Large intestine (tissue), 3 donors: Measurements from ENCODE around the gene CDKAL1. TPM values are rescaled to one million over a fixed set of nuclear protein-coding genes. Genes with fewer than 3 reads are reported as not detected.
A peak's percentile ranks its signal among the peaks of the same experiment; 100 is the strongest.

Source experiments
- DNase-seq, 2 donors: peaks; one replicate each; pipeline versions ENCODE4 v3.0.0 to v3.0.0-alpha.2; 2013
- H3K27ac ChIP-seq: one replicate; pipeline ENCODE4 v1.5.1; 2013; ENCODE audit warnings: low read length
- H3K27me3 ChIP-seq: 2 replicates; pipeline ENCODE4 v1.6.1; 2013; ENCODE audit warnings: low read length; ENCODE audit not compliant: control insufficient read depth, insufficient read depth
- H3K36me3 ChIP-seq: 2 replicates; pipeline ENCODE4 v1.6.1; 2013; ENCODE audit warnings: low read length; ENCODE audit not compliant: control insufficient read depth, insufficient read depth
- H3K4me1 ChIP-seq: one replicate; pipeline ENCODE4 v1.6.1; 2013; ENCODE audit warnings: low read length; ENCODE audit not compliant: control insufficient read depth, insufficient read depth
- H3K4me3 ChIP-seq: one replicate; pipeline ENCODE4 v1.5.1; 2013; ENCODE audit warnings: low read length
- H3K9me3 ChIP-seq: one replicate; pipeline ENCODE4 v1.6.1; 2013; ENCODE audit warnings: mild to moderate bottlenecking, low read depth, low read length, moderate library complexity; ENCODE audit not compliant: control insufficient read depth
- WGBS: methylation state at CpG from one replicate; pipeline ENCODE4 v1.1.5; 2013; ENCODE audit warnings: low lambda C conversion rate; ENCODE audit not compliant: insufficient coverage; 5-methylcytosine and 5-hydroxymethylcytosine counted together
- polyA plus RNA-seq: library from polyadenylated mRNA; unstranded; fragments of 120-200 nt; gene quantifications from one replicate; pipeline ENCODE4 v1.2.1, GENCODE V29; 2013

Gene CDKAL1
- polyA plus RNA-seq, 1 donor: 10.3 TPM

DNA sequence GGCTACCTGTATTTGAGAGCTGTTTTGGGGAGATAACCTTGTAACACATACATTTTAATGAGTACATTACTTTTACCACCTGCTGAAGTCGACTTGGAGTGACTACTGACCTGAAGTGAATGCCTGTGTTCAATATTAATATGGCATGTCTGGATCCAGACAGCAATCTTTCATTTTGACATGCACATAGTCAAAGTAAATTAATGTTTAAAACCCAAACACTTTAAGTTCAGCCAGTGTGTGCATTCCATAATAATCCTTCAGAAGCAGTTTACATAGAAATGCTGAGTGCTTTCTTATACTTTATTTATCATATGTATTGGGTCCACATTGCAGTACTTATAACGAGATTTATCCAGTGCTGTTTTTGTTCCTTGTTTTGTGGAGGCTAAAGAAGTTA is 38.0 kb downstream of the CDKAL1 start:
- Histone ChIP-seq H3K36me3 (peaks cover 3% of the 10 kb centered on the region), H3K4me3 (no peak overlapping the region), H3K4me1 (no peaks in the 10 kb centered on the region), H3K9me3 (no peaks in the 10 kb centered on the region), H3K27me3 (no peaks in the 10 kb centered on the region), H3K27ac (no peak overlapping the region)
- DNase-seq: no peak
- WGBS: 100% methylated on average over 1 of the region's 2 CpGs

DNA sequence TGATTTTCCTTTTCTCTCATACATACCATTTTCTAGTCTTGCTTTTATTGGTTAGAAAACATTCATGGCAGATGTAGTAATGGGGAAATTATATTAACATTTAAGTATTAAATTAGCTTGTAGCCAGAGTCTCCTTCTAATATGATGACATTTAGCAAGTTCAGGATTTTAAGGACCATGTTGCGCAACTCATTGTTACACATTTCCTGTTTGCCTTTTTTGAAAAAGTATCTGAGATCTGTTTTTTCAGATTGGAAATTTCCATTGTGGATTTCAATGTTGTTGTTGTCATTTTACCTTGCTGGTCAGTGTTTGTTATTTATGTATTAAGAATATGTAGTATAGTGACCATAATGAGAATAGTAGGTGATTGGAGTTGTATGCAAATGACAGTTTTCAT is 38.7 kb downstream of the CDKAL1 start:
- no peaks in the 10 kb centered on the region for H3K9me3 ChIP-seq
- WGBS: 100% methylated on average over 1 of the region's 1 CpG
- H3K27me3 ChIP-seq: no peaks in the 10 kb centered on the region
- H3K4me3 ChIP-seq: no peak overlapping the region
- H3K4me1 ChIP-seq: no peaks in the 10 kb centered on the region
- H3K27ac ChIP-seq: no peak overlapping the region
- H3K36me3 ChIP-seq: peaks cover 3% of the 10 kb centered on the region
- no peak for DNase-seq

DNA sequence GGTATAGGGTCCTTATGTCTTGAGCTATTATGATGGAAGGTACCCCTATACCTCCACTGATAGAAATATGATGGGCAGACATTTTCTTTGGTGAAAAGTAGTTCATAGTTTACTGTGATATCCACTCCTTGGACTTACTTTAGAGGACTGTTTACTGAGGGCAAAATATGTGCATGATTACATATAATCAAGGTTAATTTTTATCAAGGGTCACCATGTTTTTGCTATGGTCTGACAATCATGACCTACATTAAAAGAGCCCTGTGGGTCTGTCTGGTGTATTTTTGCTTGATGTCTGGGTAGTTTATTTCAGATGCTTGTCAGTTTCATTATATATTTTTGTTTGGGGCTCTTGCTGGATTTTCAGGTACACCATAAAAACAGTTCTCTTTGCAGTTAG is 40.1 kb downstream of the CDKAL1 start:
- no peak overlapping the region for H3K27ac ChIP-seq
- H3K4me1 ChIP-seq: no peaks in the 10 kb centered on the region
- no peaks in the 10 kb centered on the region for H3K27me3 ChIP-seq
- no peaks in the 10 kb centered on the region for H3K9me3 ChIP-seq
- no peak overlapping the region for H3K4me3 ChIP-seq
- DNase-seq: no peak
- peaks cover 5% of the 10 kb centered on the region for H3K36me3 ChIP-seq

DNA sequence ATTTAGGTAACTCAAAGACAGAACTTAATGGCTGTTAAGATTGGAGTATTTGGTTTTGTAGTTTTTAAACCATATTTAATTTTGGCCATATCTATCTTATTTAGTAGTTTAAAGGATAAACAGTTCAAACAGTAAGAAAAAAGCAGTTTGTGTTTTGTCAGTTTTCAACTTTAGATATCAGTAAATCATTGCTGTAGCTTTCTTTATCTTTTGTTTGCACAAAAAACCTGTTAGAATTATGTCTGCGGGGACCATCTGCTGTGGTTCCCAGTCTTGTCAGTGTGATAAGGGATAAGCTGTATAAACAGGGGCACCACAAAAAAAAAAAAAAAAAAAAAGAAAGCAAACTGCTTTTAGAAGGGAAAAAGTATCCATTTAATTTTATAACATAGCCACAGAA is 40.9 kb downstream of the CDKAL1 start:
- no peaks in the 10 kb centered on the region for H3K27me3 ChIP-seq
- DNase-seq: no peak
- no peaks in the 10 kb centered on the region for H3K9me3 ChIP-seq
- no peaks in the 10 kb centered on the region for H3K4me1 ChIP-seq
- no CpG with 5 or more reads among the region's 1 CpG for WGBS
- no peak overlapping the region for H3K27ac ChIP-seq
- H3K36me3 ChIP-seq: peaks cover 5% of the 10 kb centered on the region
- no peak overlapping the region for H3K4me3 ChIP-seq

DNA sequence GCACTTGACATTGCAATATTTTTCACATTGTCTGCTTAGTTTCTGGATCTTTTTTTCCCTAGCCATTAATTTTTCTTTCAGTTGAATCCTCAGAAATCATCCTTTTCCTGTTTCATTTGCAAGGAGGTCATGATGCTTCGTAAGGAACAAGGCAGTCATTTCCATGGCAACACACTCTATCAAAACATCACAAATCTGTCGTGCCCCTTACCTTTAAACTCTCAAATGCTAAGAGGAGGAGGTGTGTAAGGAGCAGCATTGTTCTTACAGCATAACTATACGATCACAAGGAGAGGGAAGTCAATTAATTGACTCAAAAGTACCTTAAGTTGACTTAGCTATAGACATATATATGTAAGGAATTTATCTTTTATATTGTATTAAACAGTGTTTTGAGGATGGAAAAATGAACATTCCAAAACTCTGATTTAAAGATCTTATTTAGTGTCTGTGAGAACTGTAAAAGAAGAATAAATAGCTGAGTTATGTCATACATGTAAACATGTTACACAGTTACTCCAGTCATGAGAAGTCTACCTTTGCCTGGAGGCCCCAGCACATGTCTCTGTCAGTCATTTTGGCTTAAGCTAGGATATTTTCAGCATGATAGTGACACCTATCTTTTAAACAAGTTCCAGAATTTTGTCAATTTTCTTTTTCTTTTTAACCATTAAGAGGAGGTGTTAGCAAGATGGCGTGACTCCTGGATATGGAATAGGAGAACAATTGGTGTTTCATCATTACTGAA is 41.6 kb downstream of the CDKAL1 start:
- 100% methylated on average over 1 of the region's 4 CpGs for WGBS
- no peaks in the 10 kb centered on the region for H3K9me3 ChIP-seq

DNA sequence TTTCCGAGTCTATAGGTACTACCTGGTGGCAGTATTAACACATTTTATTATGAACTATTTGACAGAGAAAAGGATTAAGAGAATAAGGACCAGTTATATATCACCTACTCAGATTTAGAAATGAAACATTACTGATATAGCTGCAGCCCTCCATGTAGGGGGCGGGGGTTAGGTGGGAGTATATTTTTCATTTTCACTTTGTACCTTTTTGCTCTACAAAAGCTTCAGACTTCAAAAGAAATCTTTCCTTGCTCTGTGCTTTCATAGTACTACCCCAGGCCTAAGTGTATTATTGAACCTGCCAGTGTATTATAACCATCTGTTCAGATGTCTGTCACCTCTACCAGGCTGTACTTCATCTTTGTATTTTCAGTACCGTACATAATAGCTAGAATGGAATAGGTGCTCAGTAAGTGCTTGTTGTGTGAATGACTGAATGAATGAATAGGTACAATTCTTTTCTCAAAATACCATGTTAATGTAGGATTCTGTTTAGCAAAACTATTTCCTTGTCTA is 43.0 kb downstream of the CDKAL1 start:
- 80% methylated on average over 1 of the region's 3 CpGs for whole genome bisulfite sequencing
- peaks cover 7% of the 10 kb centered on the region for H3K36me3 ChIP-seq
- no peak for DNase-seq
- no peak overlapping the region for H3K27ac ChIP-seq
- H3K4me3 ChIP-seq: no peak overlapping the region
- H3K9me3 ChIP-seq: no peaks in the 10 kb centered on the region
- no peaks in the 10 kb centered on the region for H3K4me1 ChIP-seq
- H3K27me3 ChIP-seq: no peaks in the 10 kb centered on the region

More for the DNA sequence above, 41.6 kb downstream of the CDKAL1 start:
- Histone ChIP-seq H3K27me3 (no peaks in the 10 kb centered on the region), H3K4me3 (no peak overlapping the region), H3K4me1 (no peaks in the 10 kb centered on the region), H3K27ac (no peak overlapping the region), H3K36me3 (peaks cover 7% of the 10 kb centered on the region)
- peak in 1 of 2 donors; percentile 7 for DNase-seq

DNA sequence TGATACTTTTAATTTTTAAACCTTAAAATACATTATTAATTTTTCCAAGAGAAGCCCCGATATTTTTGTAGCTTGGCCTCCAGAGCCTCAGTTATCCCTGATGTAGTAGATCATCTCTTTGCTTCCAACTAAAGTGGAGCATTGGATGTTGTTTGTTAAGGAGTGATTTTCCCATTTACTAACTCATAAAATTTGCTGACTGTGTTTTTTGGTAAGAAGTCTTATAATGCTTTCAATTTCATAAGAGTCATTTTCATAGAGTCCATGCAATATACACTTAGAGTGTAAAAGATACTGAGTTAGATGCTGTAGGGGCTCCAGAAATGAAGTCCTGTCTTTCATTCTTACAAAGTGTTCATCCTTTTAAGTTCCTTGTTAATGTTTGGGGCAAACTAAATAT is 46.8 kb downstream of the CDKAL1 start:
- no peak overlapping the region for H3K27ac ChIP-seq
- no peaks in the 10 kb centered on the region for H3K4me1 ChIP-seq
- no peaks in the 10 kb centered on the region for H3K9me3 ChIP-seq
- no peak overlapping the region for H3K4me3 ChIP-seq
- no peaks in the 10 kb centered on the region for H3K27me3 ChIP-seq
- no CpG with 5 or more reads among the region's 1 CpG for WGBS
- no peak for DNase-seq
- peaks cover 10% of the 10 kb centered on the region for H3K36me3 ChIP-seq

DNA sequence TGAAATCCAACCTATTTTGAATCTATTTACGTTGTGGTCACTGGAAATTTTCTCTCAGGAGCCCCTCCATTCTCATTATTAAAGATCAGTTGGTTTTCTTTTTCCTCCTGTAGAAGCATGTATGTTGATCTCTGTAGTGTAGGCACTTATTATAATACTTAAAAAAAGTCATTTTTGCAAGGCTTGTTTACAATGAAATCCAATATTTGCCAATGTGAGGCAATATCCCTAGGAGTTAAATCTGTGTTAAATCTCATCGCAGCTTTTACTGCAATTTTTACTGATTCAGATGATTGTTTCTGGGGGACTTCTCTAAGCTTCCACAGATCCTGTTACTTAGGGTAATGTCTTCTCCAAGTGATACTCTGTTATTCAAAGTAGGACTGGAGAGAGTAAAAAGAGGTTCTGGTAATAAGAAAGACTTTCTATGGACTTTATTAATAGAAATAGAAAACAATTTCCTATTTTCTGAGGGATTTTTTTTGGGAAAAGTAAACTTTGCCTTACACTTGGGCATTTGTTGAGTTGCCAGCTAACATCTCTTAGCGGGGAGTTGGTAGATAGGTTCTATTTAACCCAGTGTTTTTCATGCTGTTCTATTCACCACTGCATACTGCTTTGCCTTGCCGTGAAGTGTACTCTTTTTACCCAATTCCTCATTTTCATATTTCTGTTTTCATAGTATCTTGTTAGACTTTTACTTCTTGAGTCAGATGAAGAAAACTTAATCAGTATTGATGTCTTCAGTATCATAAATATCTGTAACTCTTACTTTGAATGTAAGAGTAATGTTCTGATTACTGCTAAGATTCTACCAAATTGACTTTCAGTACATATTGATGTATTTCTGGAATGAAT is 48.6 kb downstream of the CDKAL1 start:
- Histone ChIP-seq H3K27me3 (no peaks in the 10 kb centered on the region), H3K4me1 (no peaks in the 10 kb centered on the region), H3K9me3 (no peaks in the 10 kb centered on the region), H3K27ac (no peak overlapping the region), H3K4me3 (no peak overlapping the region), H3K36me3 (peaks cover 8% of the 10 kb centered on the region)
- no peak for DNase-seq
- 94% methylated on average over 3 of the region's 4 CpGs for WGBS

DNA sequence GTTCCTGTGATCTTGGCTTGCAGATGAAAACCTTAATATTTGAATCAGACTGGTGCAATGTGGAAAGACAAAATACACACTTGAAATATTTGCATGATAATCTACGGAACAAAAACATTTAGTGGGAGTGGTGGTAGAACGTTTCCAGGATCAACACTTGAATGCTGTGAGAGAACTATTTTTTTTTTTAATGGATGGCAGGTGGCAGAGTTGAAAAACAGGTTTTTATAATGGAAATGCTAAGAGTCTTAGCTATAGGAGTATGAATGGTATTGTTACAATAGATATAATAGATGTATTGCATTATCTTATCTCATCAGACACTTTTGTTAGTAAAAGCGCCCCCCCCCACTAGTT is 49.2 kb downstream of the CDKAL1 start:
- Histone ChIP-seq H3K27ac (no peak overlapping the region), H3K36me3 (peaks cover 8% of the 10 kb centered on the region), H3K4me1 (no peaks in the 10 kb centered on the region), H3K27me3 (no peaks in the 10 kb centered on the region), H3K9me3 (no peaks in the 10 kb centered on the region), H3K4me3 (no peak overlapping the region)
- WGBS: 57% methylated on average over 2 of the region's 3 CpGs
- no peak for DNase-seq

DNA sequence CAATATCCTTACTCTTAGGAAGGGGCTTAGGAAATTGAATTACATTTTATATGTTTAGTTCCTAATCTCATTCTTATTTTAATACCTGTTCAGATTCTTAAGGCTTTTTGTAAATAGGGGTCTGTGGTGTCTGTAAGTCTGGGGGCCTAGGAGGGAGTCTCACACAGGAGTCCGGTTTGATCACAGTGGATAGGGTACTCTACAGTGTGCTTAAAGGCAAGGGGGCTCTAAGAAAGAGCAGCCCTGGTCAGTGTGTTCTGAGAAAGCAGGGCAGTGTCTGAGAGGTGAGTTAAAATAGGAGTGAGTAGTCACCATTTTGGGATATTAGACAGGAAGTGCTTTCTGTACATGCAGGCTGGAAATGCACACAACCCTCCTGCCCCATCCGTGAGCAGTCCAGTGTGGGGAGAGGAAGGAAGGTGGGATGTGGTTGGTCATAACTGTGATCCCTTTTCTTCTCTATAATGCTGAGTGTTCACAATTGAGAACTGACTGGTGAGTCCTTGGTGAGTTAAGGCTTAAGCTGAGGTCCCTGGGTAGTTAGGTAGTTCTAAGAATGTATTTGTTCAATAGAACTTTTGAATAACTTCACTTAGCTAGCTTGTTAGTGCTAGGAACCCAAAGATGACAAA is 50.0 kb downstream of the CDKAL1 start:
- no CpG with 5 or more reads among the region's 2 CpGs for whole genome bisulfite sequencing

More for the DNA sequence above, 50.0 kb downstream of the CDKAL1 start:
- Histone ChIP-seq H3K36me3 (peaks cover 6% of the 10 kb centered on the region), H3K4me3 (no peak overlapping the region), H3K27ac (no peak overlapping the region), H3K9me3 (no peaks in the 10 kb centered on the region), H3K27me3 (no peaks in the 10 kb centered on the region), H3K4me1 (no peaks in the 10 kb centered on the region)
- no peak for DNase-seq
